Transverse colon (tissue), 3 donors: ENCODE data around the gene OLFML2A.

Experiments used
- CTCF ChIP-seq, 5 experiments: fragments of 200-600 bp in 3 of 5; fragments of 450-650 bp in 2 of 5; sonication (generic) in 3 of 5; IDR thresholded peaks; 1 replicate in 2 of 5; 2 replicates in 3 of 5; pipeline ENCODE4 v1.5.1; 2016 to 2017; ENCODE audit warnings: antibody characterized with exemption in 5 of 5, inconsistent platforms in 3 of 5, mild to moderate bottlenecking in 2 of 5, moderate library complexity in 1 of 5
- POLR2A ChIP-seq: fragments of 450-650 bp; IDR thresholded peaks from one replicate; pipeline ENCODE4 v1.6.1; 2016; ENCODE audit warnings: antibody characterized with exemption, mild to moderate bottlenecking, moderate library complexity

GRCh38 chr9:124778575-124779367, 1.8 kb downstream of the OLFML2A start:
- TF ChIP-seq CTCF (IDR thresholded peaks at IDR 0.05), result no peak
- TF ChIP-seq POLR2A, result no peak
